ENCODE results near the gene KIF6. TPM values are rescaled to one million over a fixed set of nuclear protein-coding genes. Genes with fewer than 3 reads are reported as not detected.

KIF6 gene
- total RNA-seq, 4 donors from 2014 or later = not detected

DNA sequence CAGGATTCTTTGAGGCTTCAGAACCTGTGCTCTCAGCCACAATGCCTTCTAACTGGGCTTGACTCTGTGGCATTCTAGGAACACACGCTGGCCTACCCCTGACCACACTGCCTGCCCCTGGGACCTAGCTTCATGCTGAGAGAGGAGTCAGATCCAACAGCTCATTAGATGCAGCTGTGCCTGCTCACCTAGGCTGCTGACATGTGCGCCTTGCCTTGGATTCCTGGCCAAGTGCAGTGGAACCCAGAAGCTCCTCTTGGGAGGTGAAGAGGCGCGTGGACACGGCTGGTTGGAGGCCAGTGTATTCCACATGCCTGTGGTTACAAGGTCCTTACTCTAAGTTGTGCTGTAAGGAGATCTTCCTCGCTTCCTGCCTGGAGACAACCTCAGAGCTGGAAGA, 378.0 kb downstream of the KIF6 start:
- ATAC-seq (no peak), DNase-seq (no peak)
- intact Hi-C loops (cut with DNase I; ENCODE audit: low total_unique reads) = no loop called here
- no peak for TF ChIP-seq POLR2A (IDR thresholded peaks at IDR 0.05)
- TF ChIP-seq, protein P1, sequence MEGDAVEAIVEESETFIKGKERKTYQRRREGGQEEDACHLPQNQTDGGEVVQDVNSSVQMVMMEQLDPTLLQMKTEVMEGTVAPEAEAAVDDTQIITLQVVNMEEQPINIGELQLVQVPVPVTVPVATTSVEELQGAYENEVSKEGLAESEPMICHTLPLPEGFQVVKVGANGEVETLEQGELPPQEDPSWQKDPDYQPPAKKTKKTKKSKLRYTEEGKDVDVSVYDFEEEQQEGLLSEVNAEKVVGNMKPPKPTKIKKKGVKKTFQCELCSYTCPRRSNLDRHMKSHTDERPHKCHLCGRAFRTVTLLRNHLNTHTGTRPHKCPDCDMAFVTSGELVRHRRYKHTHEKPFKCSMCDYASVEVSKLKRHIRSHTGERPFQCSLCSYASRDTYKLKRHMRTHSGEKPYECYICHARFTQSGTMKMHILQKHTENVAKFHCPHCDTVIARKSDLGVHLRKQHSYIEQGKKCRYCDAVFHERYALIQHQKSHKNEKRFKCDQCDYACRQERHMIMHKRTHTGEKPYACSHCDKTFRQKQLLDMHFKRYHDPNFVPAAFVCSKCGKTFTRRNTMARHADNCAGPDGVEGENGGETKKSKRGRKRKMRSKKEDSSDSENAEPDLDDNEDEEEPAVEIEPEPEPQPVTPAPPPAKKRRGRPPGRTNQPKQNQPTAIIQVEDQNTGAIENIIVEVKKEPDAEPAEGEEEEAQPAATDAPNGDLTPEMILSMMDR (IDR thresholded peaks at IDR 0.05 in 4 of 5, conservative IDR thresholded peaks at IDR 0.05 in 1 of 5) = no peak
- Histone ChIP-seq H3K9me3 (no peaks in the 10 kb centered on the region), H3K27me3 (no peaks in the 10 kb centered on the region), H3K4me3 (no peak overlapping the region), H3K4me1 (no peaks in the 10 kb centered on the region), H3K27ac (no peak overlapping the region), H3K36me3 (no peaks in the 10 kb centered on the region)
- in situ Hi-C loops (cut with MboI; ENCODE audit: low sequenced_read_pairs in 4 of 4) = no loop called here

DNA sequence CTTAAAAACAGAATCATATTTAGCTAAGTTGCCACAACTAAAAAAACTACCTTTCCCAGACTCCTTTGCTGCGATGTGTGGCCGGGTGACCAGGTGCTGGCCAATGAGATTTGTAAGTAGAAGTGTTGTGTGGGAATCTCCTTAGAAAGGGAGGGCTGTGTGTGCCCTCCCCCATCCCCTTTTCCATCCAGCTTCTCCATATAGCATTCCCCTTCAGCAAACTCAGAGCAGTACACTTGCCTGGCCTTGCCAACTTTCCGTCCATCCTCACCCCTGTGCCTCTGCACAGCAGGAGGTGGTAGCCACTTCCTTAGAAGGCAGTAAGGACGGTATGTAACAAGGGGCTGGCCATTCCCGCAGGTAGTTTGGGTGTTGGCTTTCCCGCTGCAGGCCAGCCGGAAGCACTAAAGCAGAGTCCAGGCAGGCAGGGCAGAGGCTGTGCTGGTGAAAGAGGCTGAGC, 380.4 kb downstream of the KIF6 start:
- TF ChIP-seq POLR2A (IDR thresholded peaks at IDR 0.05) = no peak
- TF ChIP-seq, protein P1 (IDR thresholded peaks at IDR 0.05 in 4 of 5, conservative IDR thresholded peaks at IDR 0.05 in 1 of 5) = no peak
- Histone ChIP-seq H3K9me3 (no peaks in the 10 kb centered on the region), H3K4me3 (no peak overlapping the region), H3K4me1 (no peaks in the 10 kb centered on the region), H3K27me3 (no peaks in the 10 kb centered on the region), H3K36me3 (no peaks in the 10 kb centered on the region), H3K27ac (no peak overlapping the region)
- DNase-seq (no peak), ATAC-seq (no peak)
- in situ Hi-C loops (cut with MboI; ENCODE audit: low sequenced_read_pairs in 4 of 4) (no loop called here), intact Hi-C loops (cut with DNase I; ENCODE audit: low total_unique reads) (no loop called here)

DNA sequence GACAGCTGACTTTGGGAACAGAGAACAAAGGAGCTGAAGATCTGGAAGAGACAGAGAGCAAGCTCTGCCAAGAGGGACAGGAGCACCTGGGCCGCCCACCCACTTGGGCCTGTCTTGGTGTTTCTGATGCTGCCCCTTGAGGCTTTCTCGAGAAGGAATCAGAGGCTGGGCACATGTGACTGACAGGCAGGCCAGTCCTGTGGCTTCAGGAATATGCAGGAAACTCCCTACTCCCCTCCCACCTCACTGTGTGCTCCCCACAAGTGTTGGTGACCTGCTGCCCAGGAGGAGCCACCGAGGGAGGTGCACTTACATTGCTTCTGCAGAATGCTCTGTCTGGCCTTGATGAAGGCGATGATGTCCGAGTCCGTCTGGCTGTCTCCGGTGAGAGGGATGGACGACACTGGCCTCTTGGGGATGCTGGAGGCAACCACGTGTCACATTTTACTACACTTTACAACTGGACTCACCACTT, 381.8 kb downstream of the KIF6 start:
- ATAC-seq = no peak
- TF ChIP-seq, protein P1 (IDR thresholded peaks at IDR 0.05 in 4 of 5, conservative IDR thresholded peaks at IDR 0.05 in 1 of 5) = no peak
- TF ChIP-seq POLR2A (IDR thresholded peaks at IDR 0.05) = no peak
- intact Hi-C loops (cut with DNase I; ENCODE audit: low total_unique reads) = no loop called here
- H3K9me3 ChIP-seq = no peaks in the 10 kb centered on the region
- H3K4me1 ChIP-seq = no peaks in the 10 kb centered on the region
- in situ Hi-C loops (cut with MboI; ENCODE audit: low sequenced_read_pairs in 4 of 4) = no loop called here
- no peak overlapping the region for H3K4me3 ChIP-seq
- no peaks in the 10 kb centered on the region for H3K27me3 ChIP-seq
- no peak for DNase-seq
- H3K36me3 ChIP-seq = no peaks in the 10 kb centered on the region
- H3K27ac ChIP-seq = no peak overlapping the region

DNA sequence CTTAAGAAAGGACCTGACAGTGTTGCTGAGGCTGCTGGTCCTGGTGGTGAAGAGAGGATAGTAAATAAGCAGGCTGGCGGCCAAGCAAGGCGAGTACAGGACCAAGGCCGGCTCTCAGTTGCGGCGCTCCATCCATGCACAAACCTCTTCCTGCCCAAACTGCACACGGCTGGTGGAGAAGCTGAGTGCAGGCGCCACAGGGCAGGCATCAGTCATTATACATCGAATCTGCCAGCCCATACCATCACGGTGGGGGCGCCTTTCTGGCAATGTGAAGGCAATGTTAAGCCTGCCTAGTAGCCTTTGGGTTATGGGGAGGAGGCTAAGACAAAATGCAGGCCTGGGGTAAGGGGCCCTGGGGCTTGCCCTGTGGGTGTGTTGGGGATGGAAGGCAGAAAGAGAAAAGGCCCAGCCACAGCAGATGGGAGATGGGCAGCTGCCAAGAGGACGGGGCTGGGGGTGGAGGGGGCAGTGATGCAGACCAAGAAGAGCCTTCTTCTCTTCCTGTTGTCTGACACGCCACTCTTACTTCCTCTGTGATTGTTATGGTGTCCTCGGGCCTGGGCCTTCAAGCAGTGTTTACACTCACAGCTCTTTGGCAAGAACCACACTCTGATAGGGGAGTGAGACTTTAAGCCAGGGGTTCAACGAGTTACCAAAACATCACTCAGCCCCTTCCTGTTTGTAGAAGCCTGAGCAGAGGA, 382.4 kb downstream of the KIF6 start:
- Histone ChIP-seq H3K4me1 (no peaks in the 10 kb centered on the region), H3K27ac (no peak overlapping the region), H3K36me3 (no peaks in the 10 kb centered on the region), H3K27me3 (no peaks in the 10 kb centered on the region), H3K9me3 (no peaks in the 10 kb centered on the region), H3K4me3 (no peak overlapping the region)
- intact Hi-C loops (cut with DNase I; ENCODE audit: low total_unique reads) (no loop called here), in situ Hi-C loops (cut with MboI; ENCODE audit: low sequenced_read_pairs in 4 of 4) (no loop called here)
- DNase-seq (no peak), ATAC-seq (no peak)
- TF ChIP-seq, protein P1 (IDR thresholded peaks at IDR 0.05 in 4 of 5, conservative IDR thresholded peaks at IDR 0.05 in 1 of 5) = no peak
- TF ChIP-seq POLR2A (IDR thresholded peaks at IDR 0.05) = no peak

Measured in gastrocnemius medialis (tissue), 4 donors.